HL-60 (cell line): ENCODE measurements around the gene CLDN19.

ENCODE experiments used
- DNase-seq, 2 experiments: peaks; one replicate each; pipeline ENCODE4 v3.0.0-alpha.2; 2010 to 2020; ENCODE audit warnings: low read depth in 1 of 2, low spot score in 1 of 2
- H3K27ac ChIP-seq: fragments of 250-450 bp; sonication (Bioruptor Pico); replicated peaks from 2 replicates; pipeline ENCODE4 v1.5.1; 2020; ENCODE audit warnings: mild to moderate bottlenecking, moderate library complexity
- H3K27me3 ChIP-seq: fragments of 250-450 bp; sonication (Bioruptor Pico); 2 replicates; pipeline ENCODE4 v1.5.1; 2021; ENCODE audit warnings: mild to moderate bottlenecking, moderate library complexity; ENCODE audit not compliant: insufficient read depth, poor library complexity, severe bottlenecking
- H3K4me3 ChIP-seq: replicated peaks from 2 replicates; pipeline ENCODE4 v1.5.1; 2011; ENCODE audit warnings: mild to moderate bottlenecking, control low read depth, low read length; ENCODE audit not compliant: insufficient read depth
- CTCF ChIP-seq: IDR thresholded peaks from one replicate; pipeline ENCODE4 v1.5.1; 2011; ENCODE audit warnings: low read length, control low read depth, inconsistent platforms; ENCODE audit not compliant: insufficient read depth
- GABPA ChIP-seq: IDR thresholded peaks from 2 replicates; pipeline ENCODE4 v1.6.1; 2012; ENCODE audit warnings: low read depth
- POLR2AphosphoS5 ChIP-seq: IDR thresholded peaks from 2 replicates; pipeline ENCODE4 v1.6.1; 2012; ENCODE audit warnings: low read depth
- REST ChIP-seq: IDR thresholded peaks from 2 replicates; pipeline ENCODE4 v1.6.1; 2012; ENCODE audit warnings: low read depth; ENCODE audit not compliant: insufficient replicate concordance
- SPI1 ChIP-seq: IDR thresholded peaks from 2 replicates; pipeline ENCODE4 v1.6.1; 2012; ENCODE audit warnings: low read depth, mild to moderate bottlenecking, borderline replicate concordance

Gene CLDN19

DNA sequence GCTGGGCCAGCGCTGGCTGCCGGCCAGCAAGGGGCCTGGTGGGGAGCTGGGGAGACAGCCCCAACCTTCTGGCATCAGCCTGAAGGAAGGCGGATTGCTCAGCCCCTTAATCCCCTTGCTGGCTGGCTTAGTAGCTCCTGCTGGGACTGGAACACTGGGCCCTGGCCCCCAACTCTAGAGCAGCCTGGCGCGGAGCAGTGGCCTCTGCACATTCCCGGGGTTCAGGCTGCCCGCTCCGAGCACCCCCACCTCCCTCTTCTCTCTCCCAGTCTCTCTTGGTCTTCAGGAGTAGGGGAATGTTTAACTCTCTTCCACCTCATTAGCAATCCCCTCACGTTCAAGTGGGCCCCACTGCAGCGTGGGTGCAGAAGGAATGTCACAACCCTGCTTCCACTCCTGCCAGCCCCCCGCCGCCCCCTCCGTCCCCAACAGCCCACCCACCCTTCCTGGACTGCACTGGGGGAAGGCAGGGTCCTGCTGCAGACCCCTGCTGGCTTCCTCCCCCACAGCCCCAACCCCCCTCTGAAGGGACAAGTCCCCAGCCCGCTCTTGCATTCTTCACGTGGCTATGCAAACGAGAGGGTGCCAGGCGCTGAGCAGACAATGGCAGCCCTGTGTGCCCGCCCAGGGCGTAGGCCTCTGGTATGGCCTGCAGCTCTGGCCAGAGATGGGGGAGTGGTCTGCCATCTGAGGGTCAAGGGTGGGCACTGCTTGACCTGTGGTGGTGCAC, 980 bp upstream of the CLDN19 start:
- TF ChIP-seq POLR2AphosphoS5 (no peak), CTCF (no peak), REST (no peak), GABPA (no peak), SPI1 (no peak)
- H3K27ac ChIP-seq = no peak overlapping the region
- no peaks in the 10 kb centered on the region for H3K27me3 ChIP-seq
- no peak for DNase-seq
- no peak overlapping the region for H3K4me3 ChIP-seq

GRCh38 chr1:42738678-42739226, 1.3 kb downstream of the CLDN19 start:
- no peak for TF ChIP-seq REST
- TF ChIP-seq GABPA = no peak
- no peak for TF ChIP-seq CTCF
- TF ChIP-seq SPI1 = no peak
- no peak for TF ChIP-seq POLR2AphosphoS5
- Histone ChIP-seq H3K27me3 (no peaks in the 10 kb centered on the region), H3K4me3 (no peak overlapping the region), H3K27ac (no peak overlapping the region)
- DNase-seq = no peak

DNA sequence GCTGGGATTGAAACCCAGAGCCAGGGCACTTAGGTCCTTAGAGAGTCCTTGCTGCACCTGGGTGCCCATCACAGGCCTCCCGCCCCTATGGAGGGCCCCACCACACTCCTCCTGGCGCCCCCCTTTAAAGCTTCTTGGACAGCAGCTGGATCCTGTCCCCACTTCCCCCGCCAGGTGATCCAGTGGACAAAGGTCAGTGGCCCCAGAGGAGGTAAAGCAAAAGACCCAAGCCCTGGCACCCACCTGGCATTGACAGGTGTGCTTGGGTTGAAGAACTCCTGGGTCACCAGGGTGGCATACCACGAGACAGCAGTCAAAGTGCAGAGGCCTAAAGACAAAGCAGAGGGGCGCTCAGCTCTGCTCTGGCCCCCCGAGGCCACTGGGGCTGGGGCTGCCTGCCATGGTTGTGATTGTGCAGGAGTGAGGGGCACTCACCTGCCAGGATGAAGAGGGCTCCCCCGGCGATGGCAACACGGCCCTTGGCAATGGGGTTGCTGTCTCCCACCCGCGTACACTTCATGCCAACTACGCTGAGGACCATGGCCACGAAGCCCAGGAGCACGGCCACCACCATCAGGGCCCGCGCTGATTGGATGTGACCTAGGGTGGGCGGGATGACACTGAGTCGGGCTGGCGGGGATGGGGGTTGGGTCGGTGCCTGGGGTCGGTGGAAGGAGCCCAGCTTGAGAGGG, 1.9 kb downstream of the CLDN19 start:
- Histone ChIP-seq H3K27ac (no peak overlapping the region; the same call in 1 of the 2 replicates), H3K27me3 (no peaks in the 10 kb centered on the region), H3K4me3 (no peak overlapping the region)
- no peak for DNase-seq
- TF ChIP-seq REST (no peak), POLR2AphosphoS5 (no peak), CTCF (no peak), SPI1 (no peak), GABPA (no peak)
